ENCODE data around the gene PTPRU. TPM values are rescaled to one million over a fixed set of nuclear protein-coding genes. Genes with fewer than 3 reads are reported as not detected.
A peak's percentile ranks its signal among the peaks of the same experiment; 100 is the strongest.

PTPRU gene
- total and polyA plus RNA-seq, 2 of the 8 experiments (the other 6 are each of a cell fraction or from before 2014, with no cell fraction given), result 33.8 to 41.8 TPM

GRCh38 chr1:29332204-29332603, 95.9 kb downstream of the PTPRU start:
- H3K23ac ChIP-seq (ENCODE audit: insufficient read length), result no peak overlapping the region
- H2AK5ac ChIP-seq (ENCODE audit: low read depth, low read length), result no peak overlapping the region
- H2BK5ac ChIP-seq (ENCODE audit: low read depth, low read length), result no peak overlapping the region
- 54% methylated on average over 6 of the region's 6 CpGs; no CpG with 5 or more reads in 1 of the 2 experiments for WGBS, 2 experiments (ENCODE audit: extremely low coverage in 1 of 2, insufficient coverage in 1 of 2, insufficient read length in 1 of 2, insufficient replicate concordance in 2 of 2, low coverage in 1 of 2, low lambda C conversion rate in 2 of 2, missing lambda C conversion rate in 1 of 2)
- POLR2A ChIA-PET (ENCODE audit: partially characterized antibody), result interaction anchor here (1.2 to 1.6 kb wide), 3 partner anchors 9 to 175 kb away, joined by 3 read pairs; no protein-coding TSS in a partner anchor
- FAIRE-seq (peak; percentile 65), DNase-seq (ENCODE audit: low read depth in 1 of 2, low spot score in 2 of 2) (peak; percentile 49 to 86)
- 0 out of 2 replicates have a peak overlapping the region, but pooled peaks have one; percentile 11 for H2BK12ac ChIP-seq (ENCODE audit: low read depth, low read length)
- no peaks in the 10 kb centered on the region for H4K20me1 ChIP-seq (replicated peaks in 1 of 2; ENCODE audit: control insufficient read depth in 1 of 2, insufficient read depth in 2 of 2, low read length in 2 of 2)
- H3K4me1 ChIP-seq (replicated peaks in 1 of 4; ENCODE audit: control insufficient read depth in 3 of 4, insufficient read depth in 4 of 4, low read length in 3 of 4), result 0 out of 7 replicates have a peak, but pooled peaks cover 0 to 2% (median 0%) of the 10 kb centered on the region in 4 experiments
- H3K4ac ChIP-seq (replicated peaks; ENCODE audit: insufficient read length, low read depth, low read length), result no peak overlapping the region
- no peak overlapping the region for H3K27ac ChIP-seq (ENCODE audit: low read depth, low read length)
- H3K4me2 ChIP-seq (ENCODE audit: insufficient read depth in 1 of 2, low read depth in 2 of 2, low read length in 2 of 2), result no peak overlapping the region
- H3K79me2 ChIP-seq (ENCODE audit: control insufficient read depth in 1 of 2, insufficient read depth in 2 of 2, low read length in 2 of 2), result no peaks in the 10 kb centered on the region
- H3K9me3 ChIP-seq (ENCODE audit: insufficient read depth in 2 of 2, low read depth in 1 of 2, low read length in 1 of 2), result peaks cover 0 to 3% of the 10 kb centered on the region in 2 experiments; a peak in 1 of 4 replicates
- no peak overlapping the region for H4K5ac ChIP-seq (ENCODE audit: insufficient read length, low read depth, low read length)
- no peak overlapping the region for H2BK15ac ChIP-seq (ENCODE audit: low read length)
- CTCF ChIA-PET (ENCODE audit: partially characterized antibody), result interaction anchor here (0.6 to 8.4 kb wide), 51 partner anchors 12 to 1693 kb away, joined by 3 to 113 read pairs (median 4); partner anchors contain the start of gene MECR
- H4K8ac ChIP-seq (ENCODE audit: extremely low read depth, insufficient read depth, low read length), result no peak overlapping the region
- no peak overlapping the region for H3K4me3 ChIP-seq (ENCODE audit: extremely low read depth in 1 of 4, insufficient read depth in 2 of 4, low read depth in 3 of 4, low read length in 4 of 4)
- no peak overlapping the region for H4K91ac ChIP-seq (replicated peaks; ENCODE audit: insufficient read length, low read length)
- H2BK20ac ChIP-seq (ENCODE audit: low read length), result no peak overlapping the region
- H3K36me3 ChIP-seq (ENCODE audit: control insufficient read depth in 2 of 4, insufficient read depth in 4 of 4, low read length in 3 of 4), result no peaks in the 10 kb centered on the region
- no peak overlapping the region for H3K14ac ChIP-seq (ENCODE audit: insufficient read length)
- no peak overlapping the region for H2BK120ac ChIP-seq (replicated peaks; ENCODE audit: low read depth, low read length)
- H3K23me2 ChIP-seq (ENCODE audit: low read depth, low read length), result no peaks in the 10 kb centered on the region
- H2AFZ ChIP-seq (ENCODE audit: low read length), result no peak overlapping the region
- no peaks in the 10 kb centered on the region for H3K27me3 ChIP-seq (replicated peaks in 1 of 4; ENCODE audit: control insufficient read depth in 3 of 4, extremely low read depth in 1 of 4, insufficient read depth in 3 of 4, low read length in 3 of 4)
- no peaks in the 10 kb centered on the region for H3K79me1 ChIP-seq (ENCODE audit: low read depth, low read length)
- H3K56ac ChIP-seq (replicated peaks; ENCODE audit: insufficient read length, low read depth, low read length), result no peak overlapping the region
- no peak overlapping the region for H3K18ac ChIP-seq (ENCODE audit: extremely low read depth, low read length)
- H3K9ac ChIP-seq (replicated peaks in 1 of 4; ENCODE audit: extremely low read depth in 1 of 4, low read depth in 3 of 4, low read length in 3 of 4), result no peak overlapping the region
- TF ChIP-seq BCL11A (IDR thresholded peaks at IDR 0.05; ENCODE audit: low read depth in 2 of 2, low read length in 2 of 2), result no peak
- TF ChIP-seq TCF12 (IDR thresholded peaks at IDR 0.05; ENCODE audit: low read depth, low read length), result no peak

Data from H1 (cell line).